Sigmoid colon (tissue), 7 donors: Measurements from ENCODE around the gene RIMBP3C. TPM values are rescaled to one million over a fixed set of nuclear protein-coding genes. Genes with fewer than 3 reads are reported as not detected.
"Not testable (repeated sequence)": the region's sequence is repeated elsewhere in the genome, so short reads cannot be mapped to it uniquely, and the experiment has no call there.

Source experiments
- DNase-seq: peaks from one replicate; pipeline ENCODE4 v3.0.0-alpha.2; 2019
- H3K27ac ChIP-seq, 4 donors: fragments of 200-600 bp; sonication (generic); one replicate each; pipeline ENCODE4 v1.5.1; 2016 to 2019; ENCODE audit warnings: mild to moderate bottlenecking in 1 of 4
- H3K27me3 ChIP-seq, 3 donors: fragments of 200-600 bp; sonication (generic); one replicate each; pipeline ENCODE4 v1.5.1; 2019; ENCODE audit warnings: mild to moderate bottlenecking in 1 of 3
- H3K36me3 ChIP-seq, 4 donors: fragments of 200-600 bp; sonication (generic); one replicate each; pipeline ENCODE4 v1.5.1; 2016 to 2019
- H3K4me1 ChIP-seq, 4 donors: fragments of 200-600 bp; sonication (generic); one replicate each; pipeline ENCODE4 v1.5.1; 2017 to 2019
- H3K4me3 ChIP-seq, 4 donors: fragments of 200-600 bp; sonication (generic); one replicate each; pipeline ENCODE4 v1.5.1; 2017 to 2019; ENCODE audit warnings: mild to moderate bottlenecking in 2 of 4, moderate library complexity in 1 of 4
- H3K9me3 ChIP-seq, 4 donors: fragments of 200-600 bp in 3 of 4; sonication (generic) in 3 of 4; one replicate each; pipeline versions ENCODE4 v1.5.1 to v1.6.1; 2013 to 2019
- CTCF ChIP-seq, 4 experiments: fragments of 450-650 bp in 3 of 4; fragments of 200-600 bp in 1 of 4; IDR thresholded peaks; one replicate each; pipeline ENCODE4 v1.5.1; 2016 to 2019; ENCODE audit warnings: antibody characterized with exemption in 4 of 4, mild to moderate bottlenecking in 3 of 4, moderate library complexity in 2 of 4
- EP300 ChIP-seq, 4 donors: sonication (generic); formaldehyde crosslinking; IDR thresholded peaks; one replicate each; pipeline ENCODE4 v1.6.1; 2017; ENCODE audit warnings: antibody characterized with exemption in 4 of 4
- POLR2A ChIP-seq, 2 donors: fragments of 450-650 bp; IDR thresholded peaks; one replicate each; pipeline ENCODE4 v1.6.1; 2016; ENCODE audit warnings: antibody characterized with exemption in 2 of 2, mild to moderate bottlenecking in 2 of 2, moderate library complexity in 2 of 2
- POLR2AphosphoS5 ChIP-seq, 4 donors: sonication (generic); formaldehyde crosslinking; IDR thresholded peaks; one replicate each; pipeline ENCODE4 v1.6.1; 2017; ENCODE audit warnings: antibody characterized with exemption in 4 of 4
- WGBS, 2 donors: extraction: QIAGEN DNeasy Blood & Tissue Kit; methylation state at CpG; one replicate each; pipeline ENCODE4 v1.1.7; 2013; 5-methylcytosine and 5-hydroxymethylcytosine counted together
- intact Hi-C: fragments of 100-400 bp; cut with DNase I; formaldehyde crosslinking; loops from one replicate; pipeline ENCODE4 v1.15.1; 2023
- polyA plus RNA-seq, 3 donors: library from polyadenylated mRNA; stranded (reverse); fragments of 200-250 nt; gene quantifications; one replicate each; pipeline ENCODE4 v1.2.3, GENCODE V29; 2013
- total RNA-seq, 4 donors: library from RNA; depleted of rRNA; stranded (reverse); fragments of >200 nt; gene quantifications; one replicate each; pipeline ENCODE4 v1.1.0, GENCODE V29; 2016
- donor health status: healthy with polysubstance abuse.
- donor health status: Bipolar disorder and iron deficiency.
- donor health status: healthy.

RIMBP3C gene
- total and polyA plus RNA-seq, 7 donors = 0.10 to 0.14 TPM; not detected in 5

- DNase-seq = no peak
- Histone ChIP-seq H3K9me3 (no peaks in the 10 kb centered on the region), H3K36me3 (peaks cover 5 to 20% (median 17%) of the 10 kb centered on the region in 4 donors), H3K27ac (no peak overlapping the region), H3K27me3 (no peaks in the 10 kb centered on the region), H3K4me1 (peaks cover 0 to 57% (median 43%) of the 10 kb centered on the region in 4 donors), H3K4me3 (no peak overlapping the region)
- intact Hi-C loops = no loop called here
- TF ChIP-seq CTCF (IDR thresholded peaks at IDR 0.05) (no peak), EP300 (IDR thresholded peaks at IDR 0.05) (no peak), POLR2A (IDR thresholded peaks at IDR 0.05) (no peak), POLR2AphosphoS5 (IDR thresholded peaks at IDR 0.05) (no peak)
- 92 to 94% methylated on average over 8 of the region's 8 CpGs for WGBS, 2 donors
These were observed 38.1 kb upstream of the RIMBP3C start for GRCh38 chr22:21589396-21589795.

GRCh38 chr22:21587803-21588611 lies 36.7 kb upstream of the RIMBP3C start:
- no peak for DNase-seq
- Histone ChIP-seq H3K4me1 (peaks cover 0 to 57% (median 44%) of the 10 kb centered on the region in 4 donors), H3K9me3 (no peaks in the 10 kb centered on the region), H3K36me3 (peaks cover 0 to 6% (median 3%) of the 10 kb centered on the region in 4 donors), H3K27me3 (no peaks in the 10 kb centered on the region), H3K27ac (peak overlapping the region in 1 of 4 donors; percentile 34), H3K4me3 (no peak overlapping the region)
- TF ChIP-seq POLR2AphosphoS5 (IDR thresholded peaks at IDR 0.05) = no peak
- no peak for TF ChIP-seq CTCF (IDR thresholded peaks at IDR 0.05)
- TF ChIP-seq POLR2A (IDR thresholded peaks at IDR 0.05) = no peak
- TF ChIP-seq EP300 (IDR thresholded peaks at IDR 0.05) = no peak
- 62 to 82% methylated on average over 4 of the region's 4 CpGs for WGBS, 2 donors
- intact Hi-C loops = no loop called here

GRCh38 chr22:21585389-21585788 lies 34.1 kb upstream of the RIMBP3C start:
- TF ChIP-seq POLR2A (IDR thresholded peaks at IDR 0.05) (no peak), CTCF (IDR thresholded peaks at IDR 0.05) (no peak), POLR2AphosphoS5 (IDR thresholded peaks at IDR 0.05) (no peak), EP300 (IDR thresholded peaks at IDR 0.05) (no peak)
- H3K36me3 ChIP-seq = no peaks in the 10 kb centered on the region
- peaks cover 0 to 45% (median 38%) of the 10 kb centered on the region in 4 donors for H3K4me1 ChIP-seq
- intact Hi-C loops = no loop called here
- no peaks in the 10 kb centered on the region for H3K9me3 ChIP-seq
- no peaks in the 10 kb centered on the region for H3K27me3 ChIP-seq
- H3K4me3 ChIP-seq = no peak overlapping the region
- no peak for DNase-seq
- 83 to 93% methylated on average over 2 of the region's 2 CpGs for WGBS, 2 donors
- H3K27ac ChIP-seq = no peak overlapping the region

GRCh38 chr22:21582801-21583740 lies 31.8 kb upstream of the RIMBP3C start:
- 54 to 76% methylated on average over 10 of the region's 10 CpGs for WGBS, 2 donors
- peaks cover 0 to 48% (median 42%) of the 10 kb centered on the region in 4 donors for H3K4me1 ChIP-seq
- intact Hi-C loops = loop anchor here (5.0 kb wide), 1 partner anchor 44 kb away; no protein-coding TSS in a partner anchor
- H3K9me3 ChIP-seq = no peaks in the 10 kb centered on the region
- no peaks in the 10 kb centered on the region for H3K27me3 ChIP-seq
- no peaks in the 10 kb centered on the region for H3K36me3 ChIP-seq
- no peak for TF ChIP-seq POLR2AphosphoS5 (IDR thresholded peaks at IDR 0.05)
- no peak for TF ChIP-seq CTCF (IDR thresholded peaks at IDR 0.05)
- no peak for TF ChIP-seq EP300 (IDR thresholded peaks at IDR 0.05)
- no peak for TF ChIP-seq POLR2A (IDR thresholded peaks at IDR 0.05)
- no peak overlapping the region for H3K4me3 ChIP-seq
- no peak overlapping the region for H3K27ac ChIP-seq
- DNase-seq = no peak

GRCh38 chr22:21581009-21581713 lies 29.9 kb upstream of the RIMBP3C start:
- not testable (repeated sequence) for H3K27me3 ChIP-seq, H3K4me3 ChIP-seq, DNase-seq, H3K9me3 ChIP-seq, H3K27ac ChIP-seq, H3K36me3 ChIP-seq
- peaks cover 0 to 52% (median 42%) of the 10 kb centered on the region in 4 donors for H3K4me1 ChIP-seq
- intact Hi-C loops = loop anchor here (5.0 kb wide), 1 partner anchor 46 kb away; no protein-coding TSS in a partner anchor
- 95% methylated on average over 10 of the region's 10 CpGs for WGBS, 2 donors

GRCh38 chr22:21580623-21581007 lies 29.4 kb upstream of the RIMBP3C start:
- not testable (repeated sequence) for H3K9me3 ChIP-seq, H3K27me3 ChIP-seq, H3K36me3 ChIP-seq, DNase-seq, H3K27ac ChIP-seq, H3K4me3 ChIP-seq
- intact Hi-C loops = loop anchor here (5.0 kb wide), 1 partner anchor 47 kb away; no protein-coding TSS in a partner anchor
- 93 to 94% methylated on average over 9 of the region's 9 CpGs for WGBS, 2 donors
- H3K4me1 ChIP-seq = peaks cover 0 to 52% (median 42%) of the 10 kb centered on the region in 4 donors
